ENCODE measurements around the gene USH1G.

Gene USH1G

GRCh38 chr17:74928786-74929185 is 5.7 kb upstream of the USH1G start:
- H3K4me3 ChIP-seq (ENCODE audit: low read depth, low read length): no peak overlapping the region
- DNase-seq (ENCODE audit: low read depth): no peak
- TF ChIP-seq CTCF (IDR thresholded peaks at IDR 0.05; ENCODE audit: low read depth, low read length) (no peak), POLR2A (IDR thresholded peaks at IDR 0.05; ENCODE audit: extremely low read depth, insufficient read length) (no peak), MAX (IDR thresholded peaks at IDR 0.05; ENCODE audit: low read depth, low read length) (no peak), MYC (IDR thresholded peaks at IDR 0.05; ENCODE audit: low read depth, low read length) (no peak)

GRCh38 chr17:74925242-74925641 is 2.2 kb upstream of the USH1G start:
- no peak for DNase-seq (ENCODE audit: low read depth)
- H3K4me3 ChIP-seq (ENCODE audit: low read depth, low read length): no peak overlapping the region
- no peak for TF ChIP-seq MAX (IDR thresholded peaks at IDR 0.05; ENCODE audit: low read depth, low read length)
- no peak for TF ChIP-seq MYC (IDR thresholded peaks at IDR 0.05; ENCODE audit: low read depth, low read length)
- TF ChIP-seq POLR2A (IDR thresholded peaks at IDR 0.05; ENCODE audit: extremely low read depth, insufficient read length): no peak
- TF ChIP-seq CTCF (IDR thresholded peaks at IDR 0.05; ENCODE audit: low read depth, low read length): no peak

GRCh38 chr17:74924250-74924948 is 1.3 kb upstream of the USH1G start, which contains the start of gene OTOP2:
OTOP2 (plus strand) TSS chr17:74924273; CDS start chr17:74924633, 360 bp downstream.
- TF ChIP-seq MAX (IDR thresholded peaks at IDR 0.05; ENCODE audit: low read depth, low read length) (no peak), POLR2A (IDR thresholded peaks at IDR 0.05; ENCODE audit: extremely low read depth, insufficient read length) (no peak), MYC (IDR thresholded peaks at IDR 0.05; ENCODE audit: low read depth, low read length) (no peak), CTCF (IDR thresholded peaks at IDR 0.05; ENCODE audit: low read depth, low read length) (no peak)
- H3K4me3 ChIP-seq (ENCODE audit: low read depth, low read length): no peak within 1 kb of the TSS
- DNase-seq (ENCODE audit: low read depth): peak; percentile 45

- peak; percentile 38; the same call in 1 of the 2 replicates for TF ChIP-seq MYC (IDR thresholded peaks at IDR 0.05; ENCODE audit: low read depth, low read length)
- TF ChIP-seq CTCF (IDR thresholded peaks at IDR 0.05; ENCODE audit: low read depth, low read length): peak; percentile 52
- no peak for TF ChIP-seq POLR2A (IDR thresholded peaks at IDR 0.05; ENCODE audit: extremely low read depth, insufficient read length)
- TF ChIP-seq MAX (IDR thresholded peaks at IDR 0.05; ENCODE audit: low read depth, low read length): peak; percentile 71; the same call in 1 of the 2 replicates
- peak; percentile 59 for DNase-seq (ENCODE audit: low read depth)
- H3K4me3 ChIP-seq (ENCODE audit: low read depth, low read length): no peak overlapping the region
Observed at GRCh38 chr17:74923538-74924249, 639 bp upstream of the USH1G start.

GRCh38 chr17:74922172-74922571 is 883 bp downstream of the USH1G start:
- TF ChIP-seq MYC (IDR thresholded peaks at IDR 0.05; ENCODE audit: low read depth, low read length): no peak
- TF ChIP-seq MAX (IDR thresholded peaks at IDR 0.05; ENCODE audit: low read depth, low read length): no peak
- TF ChIP-seq CTCF (IDR thresholded peaks at IDR 0.05; ENCODE audit: low read depth, low read length): no peak
- no peak for TF ChIP-seq POLR2A (IDR thresholded peaks at IDR 0.05; ENCODE audit: extremely low read depth, insufficient read length)
- DNase-seq (ENCODE audit: low read depth): no peak
- H3K4me3 ChIP-seq (ENCODE audit: low read depth, low read length): no peak overlapping the region
